Ascending aorta (tissue), 2 donors: ENCODE data around the gene ARMH1. TPM values are rescaled to one million over a fixed set of nuclear protein-coding genes. Genes with fewer than 3 reads are reported as not detected.

Experiments used
- DNase-seq, 2 donors: peaks; one replicate each; pipeline ENCODE4 v3.0.0-alpha.2; 2019; ENCODE audit warnings: low spot score in 2 of 2
- H3K27ac ChIP-seq, 2 donors: fragments of 200-600 bp; sonication (generic); one replicate each; pipeline ENCODE4 v1.5.1; 2016 to 2017; ENCODE audit warnings: mild to moderate bottlenecking in 1 of 2
- H3K27me3 ChIP-seq: fragments of 200-600 bp; sonication (generic); one replicate; pipeline ENCODE4 v1.5.1; 2017
- H3K36me3 ChIP-seq, 2 donors: fragments of 200-600 bp; sonication (generic); one replicate each; pipeline ENCODE4 v1.5.1; 2016
- H3K4me1 ChIP-seq, 2 donors: fragments of 200-600 bp; sonication (generic); one replicate each; pipeline ENCODE4 v1.5.1; 2016 to 2017; ENCODE audit warnings: mild to moderate bottlenecking in 1 of 2
- H3K4me3 ChIP-seq, 2 donors: fragments of 200-600 bp; sonication (generic); one replicate each; pipeline ENCODE4 v1.5.1; 2016 to 2017; ENCODE audit warnings: mild to moderate bottlenecking in 1 of 2
- H3K9me3 ChIP-seq, 2 donors: fragments of 200-600 bp; sonication (generic); one replicate each; pipeline ENCODE4 v1.5.1; 2016
- intact Hi-C: fragments of 100-400 bp; cut with DNase I; formaldehyde crosslinking; loops from one replicate; pipeline ENCODE4 v1.15.1; 2023
- total RNA-seq: library from RNA; depleted of rRNA; stranded (reverse); fragments of >200 nt; gene quantifications from one replicate; pipeline ENCODE4 v1.1.0, GENCODE V29; 2016
- TF ChIP-seq, protein P1 (sequence below), 3 experiments: fragments of 200-600 bp in 2 of 3; fragments of 450-650 bp in 1 of 3; sonication (generic) in 2 of 3; IDR thresholded peaks; one replicate each; pipeline ENCODE4 v1.5.1; 2016 to 2019; ENCODE audit warnings: antibody characterized with exemption in 3 of 3, mild to moderate bottlenecking in 1 of 3, moderate library complexity in 1 of 3

The ARMH1 gene
- total RNA-seq, 1 donor from 2014 or later: not detected

DNA sequence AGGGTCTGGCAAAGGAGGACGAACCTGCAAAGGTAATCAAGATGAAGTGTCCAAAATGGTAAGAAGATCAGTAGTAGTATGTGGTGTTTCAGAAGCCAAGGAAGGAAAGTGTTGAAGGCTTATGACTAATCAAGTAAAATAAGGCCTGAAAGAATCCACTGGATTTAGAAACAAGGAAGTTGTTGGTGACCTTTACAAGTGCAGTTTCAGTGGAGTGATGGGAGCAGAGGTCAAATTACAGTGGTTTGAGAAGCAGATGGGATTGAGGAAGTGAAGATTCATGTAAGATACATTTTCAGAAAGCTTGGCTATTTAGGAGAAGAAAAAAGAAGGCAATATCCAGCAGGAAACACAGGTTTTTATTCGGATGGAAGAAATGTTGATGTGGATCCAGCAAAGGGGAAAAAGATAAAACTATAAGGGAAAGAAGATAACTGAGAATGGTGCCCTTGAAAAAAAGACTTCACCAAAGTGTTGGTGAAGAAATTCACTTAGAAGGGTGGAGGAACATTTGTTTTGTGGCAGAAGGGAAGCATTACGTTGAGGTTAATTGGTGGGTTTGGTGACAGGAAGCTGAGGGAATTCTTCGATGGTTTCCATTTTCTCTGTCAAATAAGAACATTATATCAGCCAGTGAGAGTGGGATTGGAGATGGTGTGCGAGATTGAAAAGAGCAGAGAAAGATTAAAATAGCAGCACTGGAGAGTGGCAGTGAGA is 2.1 kb downstream of the ARMH1 start:
- Histone ChIP-seq H3K27me3 (no peaks in the 10 kb centered on the region), H3K4me3 (no peak overlapping the region), H3K4me1 (peaks cover 7 to 25% of the 10 kb centered on the region in 2 donors), H3K36me3 (no peaks in the 10 kb centered on the region), H3K27ac (peak overlapping the region in 1 of 2 donors; percentile 34), H3K9me3 (no peaks in the 10 kb centered on the region)
- TF ChIP-seq, protein P1, sequence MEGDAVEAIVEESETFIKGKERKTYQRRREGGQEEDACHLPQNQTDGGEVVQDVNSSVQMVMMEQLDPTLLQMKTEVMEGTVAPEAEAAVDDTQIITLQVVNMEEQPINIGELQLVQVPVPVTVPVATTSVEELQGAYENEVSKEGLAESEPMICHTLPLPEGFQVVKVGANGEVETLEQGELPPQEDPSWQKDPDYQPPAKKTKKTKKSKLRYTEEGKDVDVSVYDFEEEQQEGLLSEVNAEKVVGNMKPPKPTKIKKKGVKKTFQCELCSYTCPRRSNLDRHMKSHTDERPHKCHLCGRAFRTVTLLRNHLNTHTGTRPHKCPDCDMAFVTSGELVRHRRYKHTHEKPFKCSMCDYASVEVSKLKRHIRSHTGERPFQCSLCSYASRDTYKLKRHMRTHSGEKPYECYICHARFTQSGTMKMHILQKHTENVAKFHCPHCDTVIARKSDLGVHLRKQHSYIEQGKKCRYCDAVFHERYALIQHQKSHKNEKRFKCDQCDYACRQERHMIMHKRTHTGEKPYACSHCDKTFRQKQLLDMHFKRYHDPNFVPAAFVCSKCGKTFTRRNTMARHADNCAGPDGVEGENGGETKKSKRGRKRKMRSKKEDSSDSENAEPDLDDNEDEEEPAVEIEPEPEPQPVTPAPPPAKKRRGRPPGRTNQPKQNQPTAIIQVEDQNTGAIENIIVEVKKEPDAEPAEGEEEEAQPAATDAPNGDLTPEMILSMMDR (IDR thresholded peaks at IDR 0.05): no peak
- intact Hi-C loops: loop anchor here (10.0 kb wide), 1 partner anchor 462 kb away; the partner anchor contains the start of gene DMAP1
- no peak for DNase-seq

DNA sequence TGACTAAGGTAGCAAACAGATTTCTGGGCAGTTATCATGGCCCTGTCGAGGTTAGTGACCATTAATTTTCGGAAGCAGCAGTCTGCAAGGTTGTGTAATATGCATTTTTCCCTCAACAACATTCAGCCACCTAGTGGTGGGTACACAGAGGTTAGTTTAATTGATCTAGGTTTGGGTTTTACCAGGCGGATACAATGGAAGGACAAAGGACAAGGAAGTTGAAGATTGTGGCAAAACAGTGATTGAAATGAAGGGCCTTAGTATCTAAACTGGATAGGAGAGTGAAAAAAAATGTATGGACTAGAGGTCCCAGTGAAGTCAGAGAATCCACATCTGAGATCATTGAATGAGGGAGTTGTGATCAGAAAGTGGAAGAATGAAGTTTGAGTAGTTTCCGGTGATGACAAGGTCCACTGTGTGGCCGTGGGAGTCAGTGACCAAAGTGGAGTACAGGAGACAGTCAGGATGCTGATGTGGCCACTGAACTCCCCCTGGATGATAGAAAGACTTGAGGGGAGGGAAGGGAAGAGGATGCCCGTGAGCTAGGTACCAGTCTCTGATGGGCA is 2.8 kb downstream of the ARMH1 start:
- intact Hi-C loops: loop anchor here (10.0 kb wide), 1 partner anchor 462 kb away; the partner anchor contains the start of gene DMAP1
- Histone ChIP-seq H3K36me3 (no peaks in the 10 kb centered on the region), H3K4me1 (peaks cover 7 to 23% of the 10 kb centered on the region in 2 donors), H3K4me3 (no peak overlapping the region), H3K27me3 (no peaks in the 10 kb centered on the region), H3K9me3 (no peaks in the 10 kb centered on the region), H3K27ac (no peak overlapping the region)
- DNase-seq: no peak
- TF ChIP-seq, protein P1 (IDR thresholded peaks at IDR 0.05): peak; percentile 10 to 30 (median 29)

DNA sequence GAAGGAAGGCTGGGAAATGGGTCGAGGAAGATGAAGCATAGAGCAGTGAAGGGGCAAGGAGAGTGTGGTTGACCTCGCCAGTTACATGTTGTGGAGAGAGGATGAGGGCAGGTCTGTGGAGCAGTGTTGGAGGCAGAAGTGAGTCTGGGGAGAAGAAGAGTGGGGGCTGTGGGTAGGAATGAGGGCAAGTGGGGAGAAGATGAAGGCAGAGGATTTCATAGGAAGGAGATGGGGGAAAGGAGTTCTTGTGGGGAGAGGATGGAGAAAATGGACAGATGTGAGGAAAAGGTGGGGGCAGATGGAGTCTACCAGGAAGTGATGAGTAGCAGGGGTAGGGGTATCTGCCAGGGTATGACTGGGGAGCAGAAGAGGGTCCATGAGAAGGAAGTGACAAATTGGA is 3.6 kb downstream of the ARMH1 start:
- H3K4me3 ChIP-seq: no peak overlapping the region
- no peak for DNase-seq
- intact Hi-C loops: loop anchor here (10.0 kb wide), 1 partner anchor 463 kb away; the partner anchor contains the start of gene DMAP1
- H3K27ac ChIP-seq: no peak overlapping the region
- TF ChIP-seq, protein P1 (IDR thresholded peaks at IDR 0.05): no peak
- H3K36me3 ChIP-seq: no peaks in the 10 kb centered on the region
- no peaks in the 10 kb centered on the region for H3K27me3 ChIP-seq
- no peaks in the 10 kb centered on the region for H3K9me3 ChIP-seq
- peaks cover 7 to 15% of the 10 kb centered on the region in 2 donors for H3K4me1 ChIP-seq

DNA sequence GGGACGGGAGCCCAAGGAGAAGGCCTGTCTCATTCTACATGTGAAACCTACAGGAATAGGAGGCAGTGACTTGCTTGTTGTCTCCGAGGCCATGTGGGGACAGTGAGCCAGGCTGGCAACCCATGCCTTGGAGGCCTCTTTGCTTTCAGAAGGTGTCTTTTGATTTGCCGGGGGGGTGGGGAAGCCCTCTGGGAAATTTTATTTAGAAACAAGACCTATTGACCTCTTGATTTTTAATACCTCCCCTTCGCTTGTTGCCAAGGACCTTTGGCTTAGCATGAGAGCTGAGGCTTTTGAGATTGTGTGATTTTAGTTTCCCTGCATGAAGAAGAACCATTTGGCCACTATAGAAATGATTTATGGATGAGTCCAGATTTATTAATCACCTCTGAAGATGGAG is 4.1 kb downstream of the ARMH1 start:
- no peaks in the 10 kb centered on the region for H3K27me3 ChIP-seq
- H3K36me3 ChIP-seq: no peaks in the 10 kb centered on the region
- TF ChIP-seq, protein P1 (IDR thresholded peaks at IDR 0.05): no peak
- no peak overlapping the region for H3K27ac ChIP-seq
- no peaks in the 10 kb centered on the region for H3K9me3 ChIP-seq
- DNase-seq: no peak
- H3K4me3 ChIP-seq: no peak overlapping the region
- peaks cover 4 to 11% of the 10 kb centered on the region in 2 donors for H3K4me1 ChIP-seq
- intact Hi-C loops: loop anchor here (10.0 kb wide), 1 partner anchor 464 kb away; the partner anchor contains the start of gene DMAP1

DNA sequence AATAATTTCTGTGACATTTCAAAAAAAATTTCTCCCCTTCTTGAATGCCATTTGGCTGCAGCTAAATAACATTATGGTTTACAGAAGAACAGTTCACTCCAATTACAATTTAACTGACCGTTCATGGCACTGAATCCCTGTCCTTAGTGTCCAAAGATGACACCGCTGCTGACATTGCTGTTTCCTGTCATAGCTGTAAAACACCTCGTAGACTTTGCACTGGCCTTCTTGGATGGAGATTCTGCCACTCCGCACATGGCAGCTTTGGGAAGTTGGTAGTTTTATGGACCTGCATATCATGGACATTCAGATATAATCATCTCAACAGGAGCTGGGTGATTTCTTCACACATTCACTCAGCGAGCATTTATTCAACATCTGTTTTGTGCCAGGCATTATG is 5.0 kb downstream of the ARMH1 start:
- no peak for DNase-seq
- Histone ChIP-seq H3K36me3 (no peaks in the 10 kb centered on the region), H3K27me3 (no peaks in the 10 kb centered on the region), H3K27ac (no peak overlapping the region), H3K4me1 (peaks cover 4 to 11% of the 10 kb centered on the region in 2 donors), H3K4me3 (no peak overlapping the region), H3K9me3 (no peaks in the 10 kb centered on the region)
- TF ChIP-seq, protein P1 (IDR thresholded peaks at IDR 0.05): no peak
- intact Hi-C loops: loop anchor here (10.0 kb wide), 1 partner anchor 465 kb away; the partner anchor contains the start of gene DMAP1
